Measurements from ENCODE around the gene EYA4.

The EYA4 gene

DNA sequence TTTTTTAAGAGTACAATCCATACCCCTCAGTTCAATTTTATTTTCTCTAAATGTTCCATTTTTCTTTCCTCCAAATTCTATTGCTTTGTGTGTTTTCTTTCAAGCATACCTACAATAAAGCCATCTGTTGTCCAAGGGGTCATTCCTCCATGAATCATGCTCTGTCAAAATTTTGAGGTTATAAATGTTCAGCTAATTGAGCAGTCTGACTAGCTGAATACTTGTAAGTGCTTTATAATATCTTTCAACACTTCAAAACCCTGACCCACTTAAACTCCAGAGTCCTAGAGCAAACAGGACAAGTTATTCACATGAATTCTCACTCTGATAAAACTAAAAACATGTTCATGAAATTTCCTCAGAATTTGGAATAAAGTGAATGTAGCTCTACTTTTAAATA is 33.4 kb upstream of the EYA4 start:
- Histone ChIP-seq H3K27me3 (ENCODE audit: insufficient read depth, low read length) (no peaks in the 10 kb centered on the region), H3K36me3 (ENCODE audit: control insufficient read depth in 1 of 2, insufficient read depth in 2 of 2, low read length in 2 of 2) (peaks cover 0 to 1% of the 10 kb centered on the region in 2 experiments), H2BK12ac (ENCODE audit: low read length) (no peak overlapping the region), H3K4me1 (ENCODE audit: control insufficient read depth in 1 of 2, insufficient read depth in 2 of 2, low read length in 2 of 2) (no peaks in the 10 kb centered on the region), H3K18ac (ENCODE audit: low read length) (no peak overlapping the region), H2BK5ac (ENCODE audit: low read depth, low read length, poor library complexity) (no peak overlapping the region), H2BK120ac (ENCODE audit: insufficient read depth, low read length, poor library complexity) (no peak overlapping the region), H3K9me3 (ENCODE audit: insufficient read depth, low read depth, low read length) (no peaks in the 10 kb centered on the region), H2AFZ (ENCODE audit: insufficient read depth, low read length, poor library complexity) (no peak overlapping the region), H3K27ac (ENCODE audit: low read depth, low read length) (no peak overlapping the region), H4K8ac (ENCODE audit: low read depth, low read length) (no peak overlapping the region), H3K9ac (ENCODE audit: low read length) (no peak overlapping the region), H4K91ac (ENCODE audit: low read depth, low read length) (no peak overlapping the region), H2AK5ac (ENCODE audit: low read length) (no peak overlapping the region), H3K4me2 (ENCODE audit: low read length) (no peak overlapping the region), H3K4me3 (ENCODE audit: low read depth, low read length) (no peak overlapping the region), H3K79me1 (ENCODE audit: low read length) (no peaks in the 10 kb centered on the region), H3K79me2 (ENCODE audit: control insufficient read depth, insufficient read depth, low read length, poor library complexity) (no peaks in the 10 kb centered on the region), H3K4ac (ENCODE audit: low read depth, low read length) (no peak overlapping the region), H3K23ac (ENCODE audit: low read length) (no peak overlapping the region), H3K14ac (ENCODE audit: low read length) (no peak overlapping the region), H4K12ac (ENCODE audit: low read depth, low read length) (no peak overlapping the region)
- no peak for DNase-seq

GRCh38 chr6:133208183-133208755 is 32.9 kb upstream of the EYA4 start:
- H3K9ac ChIP-seq (ENCODE audit: low read length), result no peak overlapping the region
- no peak overlapping the region for H4K12ac ChIP-seq (ENCODE audit: low read depth, low read length)
- H3K4me1 ChIP-seq (ENCODE audit: control insufficient read depth in 1 of 2, insufficient read depth in 2 of 2, low read length in 2 of 2), result no peaks in the 10 kb centered on the region
- no peak overlapping the region for H2BK120ac ChIP-seq (ENCODE audit: insufficient read depth, low read length, poor library complexity)
- H2BK5ac ChIP-seq (ENCODE audit: low read depth, low read length, poor library complexity), result no peak overlapping the region
- no peak overlapping the region for H2BK12ac ChIP-seq (ENCODE audit: low read length)
- H4K8ac ChIP-seq (ENCODE audit: low read depth, low read length), result no peak overlapping the region
- no CpG with 5 or more reads among the region's 4 CpGs for WGBS (ENCODE audit: extremely low coverage, insufficient coverage, insufficient read length)
- no peaks in the 10 kb centered on the region for H3K79me2 ChIP-seq (ENCODE audit: control insufficient read depth, insufficient read depth, low read length, poor library complexity)
- H3K4ac ChIP-seq (ENCODE audit: low read depth, low read length), result no peak overlapping the region
- no peaks in the 10 kb centered on the region for H3K27me3 ChIP-seq (ENCODE audit: insufficient read depth, low read length)
- no peak overlapping the region for H2AK5ac ChIP-seq (ENCODE audit: low read length)
- H3K23ac ChIP-seq (ENCODE audit: low read length), result no peak overlapping the region
- no peak overlapping the region for H3K4me2 ChIP-seq (ENCODE audit: low read length)
- no peaks in the 10 kb centered on the region for H3K79me1 ChIP-seq (ENCODE audit: low read length)
- H3K9me3 ChIP-seq (ENCODE audit: insufficient read depth, low read depth, low read length), result no peaks in the 10 kb centered on the region
- no peak overlapping the region for H2AFZ ChIP-seq (ENCODE audit: insufficient read depth, low read length, poor library complexity)
- DNase-seq, result no peak
- H4K91ac ChIP-seq (ENCODE audit: low read depth, low read length), result no peak overlapping the region
- H3K36me3 ChIP-seq (ENCODE audit: control insufficient read depth in 1 of 2, insufficient read depth in 2 of 2, low read length in 2 of 2), result no peaks in the 10 kb centered on the region
- no peak overlapping the region for H3K14ac ChIP-seq (ENCODE audit: low read length)
- no peak overlapping the region for H3K27ac ChIP-seq (ENCODE audit: low read depth, low read length)
- H3K4me3 ChIP-seq (ENCODE audit: low read depth, low read length), result no peak overlapping the region
- H3K18ac ChIP-seq (ENCODE audit: low read length), result no peak overlapping the region

DNA sequence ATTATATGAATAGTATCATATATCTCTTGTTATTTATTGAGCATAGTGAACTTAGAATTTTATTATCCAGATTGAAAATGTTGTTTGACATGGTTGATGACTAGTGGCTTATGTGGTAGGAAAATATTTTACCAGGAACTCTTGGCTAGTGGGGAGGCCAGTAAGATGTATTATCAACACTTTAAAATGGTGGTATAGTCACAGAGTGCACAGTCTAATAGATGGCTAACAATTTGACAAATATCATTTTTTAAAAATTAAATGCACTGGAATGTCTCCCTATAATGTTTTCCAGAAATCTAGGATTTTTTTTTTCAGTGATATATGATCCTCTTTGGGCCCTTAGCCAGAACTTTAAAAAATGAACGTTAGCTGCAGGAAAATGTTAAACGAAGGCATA is 26.9 kb upstream of the EYA4 start:
- H3K36me3 ChIP-seq (ENCODE audit: control insufficient read depth in 1 of 2, insufficient read depth in 2 of 2, low read length in 2 of 2), result no peaks in the 10 kb centered on the region
- H2BK5ac ChIP-seq (ENCODE audit: low read depth, low read length, poor library complexity), result no peak overlapping the region
- H3K4me2 ChIP-seq (ENCODE audit: low read length), result no peak overlapping the region
- no peak overlapping the region for H3K14ac ChIP-seq (ENCODE audit: low read length)
- no peaks in the 10 kb centered on the region for H3K9me3 ChIP-seq (ENCODE audit: insufficient read depth, low read depth, low read length)
- H3K4me1 ChIP-seq (ENCODE audit: control insufficient read depth in 1 of 2, insufficient read depth in 2 of 2, low read length in 2 of 2), result no peaks in the 10 kb centered on the region
- H3K79me1 ChIP-seq (ENCODE audit: low read length), result no peaks in the 10 kb centered on the region
- H4K12ac ChIP-seq (ENCODE audit: low read depth, low read length), result no peak overlapping the region
- no peak overlapping the region for H3K27ac ChIP-seq (ENCODE audit: low read depth, low read length)
- WGBS (ENCODE audit: extremely low coverage, insufficient coverage, insufficient read length), result no CpG with 5 or more reads among the region's 2 CpGs
- no peaks in the 10 kb centered on the region for H3K27me3 ChIP-seq (ENCODE audit: insufficient read depth, low read length)
- H3K18ac ChIP-seq (ENCODE audit: low read length), result no peak overlapping the region
- H2BK12ac ChIP-seq (ENCODE audit: low read length), result no peak overlapping the region
- no peak overlapping the region for H3K4ac ChIP-seq (ENCODE audit: low read depth, low read length)
- H3K23ac ChIP-seq (ENCODE audit: low read length), result no peak overlapping the region
- H3K9ac ChIP-seq (ENCODE audit: low read length), result no peak overlapping the region
- no peak overlapping the region for H4K8ac ChIP-seq (ENCODE audit: low read depth, low read length)
- no peak overlapping the region for H4K91ac ChIP-seq (ENCODE audit: low read depth, low read length)
- H3K79me2 ChIP-seq (ENCODE audit: control insufficient read depth, insufficient read depth, low read length, poor library complexity), result no peaks in the 10 kb centered on the region
- no peak overlapping the region for H2AK5ac ChIP-seq (ENCODE audit: low read length)
- DNase-seq, result no peak
- no peak overlapping the region for H2BK120ac ChIP-seq (ENCODE audit: insufficient read depth, low read length, poor library complexity)
- no peak overlapping the region for H3K4me3 ChIP-seq (ENCODE audit: low read depth, low read length)
- H2AFZ ChIP-seq (ENCODE audit: insufficient read depth, low read length, poor library complexity), result no peak overlapping the region

GRCh38 chr6:133218852-133219251 is 22.3 kb upstream of the EYA4 start:
- H3K27ac ChIP-seq (ENCODE audit: low read depth, low read length), result no peak overlapping the region
- H2BK120ac ChIP-seq (ENCODE audit: insufficient read depth, low read length, poor library complexity), result no peak overlapping the region
- H3K9me3 ChIP-seq (ENCODE audit: insufficient read depth, low read depth, low read length), result no peaks in the 10 kb centered on the region
- H3K4me2 ChIP-seq (ENCODE audit: low read length), result no peak overlapping the region
- H3K14ac ChIP-seq (ENCODE audit: low read length), result no peak overlapping the region
- H3K79me2 ChIP-seq (ENCODE audit: control insufficient read depth, insufficient read depth, low read length, poor library complexity), result no peaks in the 10 kb centered on the region
- no peaks in the 10 kb centered on the region for H3K27me3 ChIP-seq (ENCODE audit: insufficient read depth, low read length)
- no peak overlapping the region for H4K91ac ChIP-seq (ENCODE audit: low read depth, low read length)
- H3K4ac ChIP-seq (ENCODE audit: low read depth, low read length), result no peak overlapping the region
- H2BK5ac ChIP-seq (ENCODE audit: low read depth, low read length, poor library complexity), result no peak overlapping the region
- no peaks in the 10 kb centered on the region for H3K36me3 ChIP-seq (ENCODE audit: control insufficient read depth in 1 of 2, insufficient read depth in 2 of 2, low read length in 2 of 2)
- H3K4me3 ChIP-seq (ENCODE audit: low read depth, low read length), result no peak overlapping the region
- H3K4me1 ChIP-seq (ENCODE audit: control insufficient read depth in 1 of 2, insufficient read depth in 2 of 2, low read length in 2 of 2), result no peaks in the 10 kb centered on the region
- H2AFZ ChIP-seq (ENCODE audit: insufficient read depth, low read length, poor library complexity), result no peak overlapping the region
- no peak overlapping the region for H3K9ac ChIP-seq (ENCODE audit: low read length)
- H3K79me1 ChIP-seq (ENCODE audit: low read length), result no peaks in the 10 kb centered on the region
- H4K12ac ChIP-seq (ENCODE audit: low read depth, low read length), result no peak overlapping the region
- DNase-seq, result no peak
- no peak overlapping the region for H3K23ac ChIP-seq (ENCODE audit: low read length)
- no peak overlapping the region for H2AK5ac ChIP-seq (ENCODE audit: low read length)
- no peak overlapping the region for H2BK12ac ChIP-seq (ENCODE audit: low read length)
- H3K18ac ChIP-seq (ENCODE audit: low read length), result no peak overlapping the region
- H4K8ac ChIP-seq (ENCODE audit: low read depth, low read length), result no peak overlapping the region
- WGBS (ENCODE audit: extremely low coverage, insufficient coverage, insufficient read length), result no CpG with 5 or more reads among the region's 3 CpGs
